Astrocyte (in vitro differentiated cells and primary cell): ENCODE data around the gene CLEC16A. TPM values are rescaled to one million over a fixed set of nuclear protein-coding genes. Genes with fewer than 3 reads are reported as not detected.

Experiments used
- DNase-seq: peaks from one replicate; pipeline ENCODE4 v3.0.0-alpha.2; 2010; ENCODE audit warnings: low read depth
- FAIRE-seq: peaks from 2 replicates; lab custom pipeline; 2011; peaks lifted over from hg19 to GRCh38; lab: Jason Lieb, UNC
- H2AFZ ChIP-seq: 2 replicates; pipeline ENCODE4 v1.6.0; 2012; ENCODE audit warnings: low read depth, low read length, inconsistent platforms
- H3K27ac ChIP-seq: 2 replicates; pipeline ENCODE4 v1.5.1; 2011; ENCODE audit warnings: low read depth, low read length, inconsistent platforms
- H3K27me3 ChIP-seq: 2 replicates; pipeline ENCODE4 v1.6.0; 2011; ENCODE audit warnings: low read length, inconsistent platforms; ENCODE audit not compliant: insufficient read depth
- H3K36me3 ChIP-seq: 2 replicates; pipeline ENCODE4 v1.5.1; 2011; ENCODE audit warnings: low read length, inconsistent platforms; ENCODE audit not compliant: insufficient read depth
- H3K4me1 ChIP-seq: 2 replicates; pipeline ENCODE4 v1.5.1; 2011; ENCODE audit warnings: low read length, inconsistent platforms; ENCODE audit not compliant: insufficient read depth
- H3K4me2 ChIP-seq: 2 replicates; pipeline ENCODE4 v1.6.0; 2012; ENCODE audit warnings: low read length, inconsistent platforms
- H3K4me3 ChIP-seq: 2 replicates; pipeline ENCODE4 v1.5.1; 2011; ENCODE audit warnings: low read depth, mild to moderate bottlenecking, low read length, inconsistent platforms; ENCODE audit not compliant: insufficient read depth
- H3K79me2 ChIP-seq: 2 replicates; pipeline ENCODE4 v1.6.0; 2012; ENCODE audit warnings: mild to moderate bottlenecking, low read length, inconsistent platforms; ENCODE audit not compliant: insufficient read depth
- H3K9ac ChIP-seq: 2 replicates; pipeline ENCODE4 v1.6.0; 2012; ENCODE audit warnings: mild to moderate bottlenecking, low read length, inconsistent platforms
- H3K9me3 ChIP-seq: 2 replicates; pipeline ENCODE4 v1.5.1; 2012; ENCODE audit warnings: low read depth, mild to moderate bottlenecking, low read length, inconsistent platforms; ENCODE audit not compliant: insufficient read depth
- H4K20me1 ChIP-seq: 2 replicates; pipeline ENCODE4 v1.6.0; 2012; ENCODE audit warnings: low read length, inconsistent platforms; ENCODE audit not compliant: insufficient read depth
- H3K27ac Mint-ChIP-seq: one replicate; pipeline ENCODE4 v1.8.0; 2021; ENCODE audit warnings: mild to moderate bottlenecking, mixed read lengths; ENCODE audit not compliant: unreplicated experiment
- H3K27me3 Mint-ChIP-seq: one replicate; pipeline ENCODE4 v1.8.0; 2021; ENCODE audit warnings: low read depth, mixed read lengths; ENCODE audit not compliant: unreplicated experiment
- H3K36me3 Mint-ChIP-seq: one replicate; pipeline ENCODE4 v1.8.0; 2021; ENCODE audit warnings: low read depth, mixed read lengths; ENCODE audit not compliant: unreplicated experiment
- H3K4me1 Mint-ChIP-seq: one replicate; pipeline ENCODE4 v1.8.0; 2021; ENCODE audit warnings: low read depth, mixed read lengths; ENCODE audit not compliant: unreplicated experiment
- H3K4me3 Mint-ChIP-seq: one replicate; pipeline ENCODE4 v1.8.0; 2021; ENCODE audit warnings: mild to moderate bottlenecking, moderate library complexity, mixed read lengths; ENCODE audit not compliant: unreplicated experiment
- H3K9me3 Mint-ChIP-seq: one replicate; pipeline ENCODE4 v1.8.0; 2021; ENCODE audit warnings: mild to moderate bottlenecking, mixed read lengths; ENCODE audit not compliant: unreplicated experiment
- EZH2 ChIP-seq: IDR thresholded peaks from 2 replicates; pipeline ENCODE4 v1.6.1; 2012; ENCODE audit warnings: mild to moderate bottlenecking, low read length, inconsistent platforms; ENCODE audit not compliant: insufficient read depth
- total RNA-seq: library from RNA; stranded (reverse); gene quantifications from 2 replicates; pipeline ENCODE4 v1.2.1, GENCODE V29; 2021
- TF ChIP-seq, protein P1 (sequence below): IDR thresholded peaks from 2 replicates; pipeline ENCODE4 v1.5.1; 2011; ENCODE audit warnings: low read depth, mild to moderate bottlenecking, inconsistent platforms, low read length, moderate library complexity; ENCODE audit not compliant: insufficient read depth

The CLEC16A gene
- total RNA-seq, 1 donor from 2014 or later: 31.7 TPM

DNA sequence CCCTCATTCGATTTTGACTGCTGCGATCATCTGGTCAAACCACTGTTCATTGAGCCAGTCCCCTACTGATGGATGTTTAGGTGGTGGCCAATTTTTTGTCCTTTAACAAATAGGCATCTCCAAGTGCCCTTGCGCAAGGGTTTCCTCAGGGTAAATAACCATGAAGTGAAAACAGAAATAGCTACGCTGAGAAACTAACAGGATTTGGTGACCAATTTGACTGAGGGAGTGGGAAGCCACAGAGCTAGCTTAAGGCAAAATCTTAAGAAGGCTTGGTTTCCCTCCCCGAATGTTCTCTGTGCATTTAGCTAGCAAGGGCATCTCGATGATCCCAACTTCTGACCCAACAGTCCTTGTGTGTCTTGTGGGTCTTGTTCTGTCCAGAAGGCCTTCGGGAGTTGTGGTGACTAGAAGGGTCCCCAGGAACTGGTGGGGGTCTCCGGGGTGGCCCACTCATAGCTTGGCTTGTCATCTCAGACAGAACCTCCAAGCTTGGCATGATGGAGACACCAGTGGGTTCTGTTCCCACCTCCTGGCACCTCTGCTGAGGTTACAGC lies 194.5 kb downstream of the CLEC16A start:
- Mint-ChIP-seq H3K4me3 (no peak overlapping the region), H3K27ac (no peak overlapping the region)
- DNase-seq: no peak

DNA sequence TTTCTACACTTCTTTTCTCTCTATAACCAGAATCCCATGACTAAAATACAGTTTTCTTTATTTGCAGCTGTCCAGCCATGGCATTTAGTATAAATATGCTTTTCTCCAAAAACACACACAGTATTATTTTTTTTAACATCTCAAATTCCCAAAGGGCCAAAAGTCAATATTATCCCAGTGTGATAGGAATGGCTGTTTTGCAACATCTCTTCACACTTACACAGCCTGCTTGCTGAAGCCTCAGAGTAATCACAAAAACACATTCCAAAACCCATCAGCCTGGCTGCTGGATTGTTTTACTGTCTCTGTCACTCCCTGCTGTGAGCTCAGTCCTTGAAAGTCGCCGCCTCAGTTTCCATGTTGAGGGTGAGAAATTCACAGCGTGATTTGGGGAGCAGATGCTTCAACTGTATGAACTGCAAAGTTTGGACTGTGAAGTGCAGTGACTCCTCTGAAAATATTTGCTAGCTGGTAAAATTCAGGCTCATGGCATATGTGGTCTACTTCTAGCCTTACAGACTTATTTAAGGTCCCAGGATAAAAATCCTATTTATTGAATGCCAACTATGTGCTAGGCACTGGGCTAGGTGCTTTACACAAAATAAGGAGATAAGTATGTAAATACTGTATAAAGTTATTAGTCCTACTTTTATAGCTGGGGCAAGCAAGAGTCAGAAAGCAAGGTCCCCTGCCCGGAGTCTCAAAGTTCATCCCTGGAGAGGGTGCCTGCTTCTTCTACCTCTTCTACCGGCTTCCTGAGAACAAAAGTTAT lies 195.1 kb downstream of the CLEC16A start:
- H3K27me3 ChIP-seq: no peaks in the 10 kb centered on the region
- no peaks in the 10 kb centered on the region for H3K9me3 ChIP-seq
- no peak for FAIRE-seq
- no peak overlapping the region for H3K27ac ChIP-seq
- H3K4me3 Mint-ChIP-seq: no peak overlapping the region
- peaks cover 17% of the 10 kb centered on the region for H3K36me3 Mint-ChIP-seq
- no peaks in the 10 kb centered on the region for H3K36me3 ChIP-seq
- peak overlapping the region; percentile 19 for H3K4me2 ChIP-seq
- peaks cover 35% of the 10 kb centered on the region for H3K4me1 ChIP-seq
- no peak overlapping the region for H2AFZ ChIP-seq
- no peaks in the 10 kb centered on the region for H3K79me2 ChIP-seq
- H3K27me3 Mint-ChIP-seq: peaks cover 3% of the 10 kb centered on the region
- peaks cover 25% of the 10 kb centered on the region for H3K4me1 Mint-ChIP-seq
- TF ChIP-seq, protein P1, sequence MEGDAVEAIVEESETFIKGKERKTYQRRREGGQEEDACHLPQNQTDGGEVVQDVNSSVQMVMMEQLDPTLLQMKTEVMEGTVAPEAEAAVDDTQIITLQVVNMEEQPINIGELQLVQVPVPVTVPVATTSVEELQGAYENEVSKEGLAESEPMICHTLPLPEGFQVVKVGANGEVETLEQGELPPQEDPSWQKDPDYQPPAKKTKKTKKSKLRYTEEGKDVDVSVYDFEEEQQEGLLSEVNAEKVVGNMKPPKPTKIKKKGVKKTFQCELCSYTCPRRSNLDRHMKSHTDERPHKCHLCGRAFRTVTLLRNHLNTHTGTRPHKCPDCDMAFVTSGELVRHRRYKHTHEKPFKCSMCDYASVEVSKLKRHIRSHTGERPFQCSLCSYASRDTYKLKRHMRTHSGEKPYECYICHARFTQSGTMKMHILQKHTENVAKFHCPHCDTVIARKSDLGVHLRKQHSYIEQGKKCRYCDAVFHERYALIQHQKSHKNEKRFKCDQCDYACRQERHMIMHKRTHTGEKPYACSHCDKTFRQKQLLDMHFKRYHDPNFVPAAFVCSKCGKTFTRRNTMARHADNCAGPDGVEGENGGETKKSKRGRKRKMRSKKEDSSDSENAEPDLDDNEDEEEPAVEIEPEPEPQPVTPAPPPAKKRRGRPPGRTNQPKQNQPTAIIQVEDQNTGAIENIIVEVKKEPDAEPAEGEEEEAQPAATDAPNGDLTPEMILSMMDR: no peak
- no peak for TF ChIP-seq EZH2
- H3K4me3 ChIP-seq: no peak overlapping the region
- H3K9ac ChIP-seq: no peak overlapping the region
- no peaks in the 10 kb centered on the region for H3K9me3 Mint-ChIP-seq
- no peak for DNase-seq
- no peak overlapping the region for H3K27ac Mint-ChIP-seq
- peaks cover 7% of the 10 kb centered on the region for H4K20me1 ChIP-seq

More for the DNA sequence above, 194.5 kb downstream of the CLEC16A start:
- Mint-ChIP-seq H3K36me3 (peaks cover 17% of the 10 kb centered on the region), H3K4me1 (peaks cover 31% of the 10 kb centered on the region), H3K9me3 (no peaks in the 10 kb centered on the region), H3K27me3 (peaks cover 2% of the 10 kb centered on the region)
- Histone ChIP-seq H2AFZ (no peak overlapping the region), H3K27ac (no peak overlapping the region), H3K4me1 (peaks cover 39% of the 10 kb centered on the region), H3K4me3 (no peak overlapping the region), H3K9ac (no peak overlapping the region), H3K79me2 (no peaks in the 10 kb centered on the region), H3K27me3 (no peaks in the 10 kb centered on the region), H3K36me3 (no peaks in the 10 kb centered on the region), H3K4me2 (no peak overlapping the region), H4K20me1 (peaks cover 6% of the 10 kb centered on the region), H3K9me3 (no peaks in the 10 kb centered on the region)
- no peak for TF ChIP-seq EZH2
- no peak for FAIRE-seq

DNA sequence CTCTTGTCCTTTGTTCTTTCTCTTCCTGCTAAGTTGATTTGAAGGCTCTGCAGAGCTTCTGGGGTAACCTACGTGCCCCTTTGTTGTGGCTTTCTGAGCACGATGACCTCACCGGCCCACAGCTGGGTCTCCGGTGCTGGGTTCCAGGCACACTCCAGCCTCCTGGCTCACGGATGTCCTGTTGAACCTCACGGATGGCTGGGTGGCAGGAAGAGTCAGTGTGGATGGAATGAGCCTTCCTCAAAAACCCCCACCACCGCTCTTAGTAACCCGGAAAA lies 195.7 kb downstream of the CLEC16A start:
- H3K36me3 Mint-ChIP-seq: peaks cover 20% of the 10 kb centered on the region
- Histone ChIP-seq H4K20me1 (peaks cover 7% of the 10 kb centered on the region), H3K9ac (no peak overlapping the region), H3K4me2 (peak overlapping the region; percentile 19), H3K79me2 (no peaks in the 10 kb centered on the region), H3K36me3 (no peaks in the 10 kb centered on the region), H2AFZ (no peak overlapping the region), H3K4me1 (peaks cover 38% of the 10 kb centered on the region), H3K9me3 (no peaks in the 10 kb centered on the region), H3K27ac (no peak overlapping the region), H3K4me3 (no peak overlapping the region), H3K27me3 (no peaks in the 10 kb centered on the region)
- H3K27me3 Mint-ChIP-seq: peaks cover 3% of the 10 kb centered on the region
- peak overlapping the region; percentile 55 for H3K27ac Mint-ChIP-seq
- no peak overlapping the region for H3K4me3 Mint-ChIP-seq
- no peaks in the 10 kb centered on the region for H3K9me3 Mint-ChIP-seq
- DNase-seq (no peak), FAIRE-seq (no peak)
- TF ChIP-seq EZH2: no peak
- TF ChIP-seq, protein P1: no peak
- H3K4me1 Mint-ChIP-seq: peaks cover 21% of the 10 kb centered on the region
